H1 (cell line): ENCODE measurements around the gene MYO9B. TPM values are rescaled to one million over a fixed set of nuclear protein-coding genes. Genes with fewer than 3 reads are reported as not detected.

Experiments
- CBX5 ChIP-seq: fragments of 300-800, 300-1000 bp; sonication (generic); IDR thresholded peaks from 2 replicates; pipeline ENCODE4 v1.7.1; 2016; ENCODE audit warnings: antibody characterized with exemption, low read length, low read depth
- GABPA ChIP-seq: IDR thresholded peaks from 2 replicates; pipeline ENCODE4 v1.6.1; 2011; ENCODE audit warnings: mild to moderate bottlenecking, low read length, moderate library complexity, borderline replicate concordance; ENCODE audit not compliant: insufficient read depth
- JUN ChIP-seq: IDR thresholded peaks from 2 replicates; pipeline ENCODE4 v1.6.1; 2011; ENCODE audit warnings: low read depth, mild to moderate bottlenecking, improper control_type of control experiment, low read length
- NRF1 ChIP-seq: IDR thresholded peaks from 2 replicates; pipeline ENCODE4 v1.6.1; 2011; ENCODE audit warnings: mild to moderate bottlenecking, low read depth, low read length, improper control_type of control experiment
- SP4 ChIP-seq: IDR thresholded peaks from 2 replicates; pipeline ENCODE4 v1.6.1; 2012; ENCODE audit warnings: low read length, inconsistent platforms
- polyA plus RNA-seq, 7 experiments: library from polyadenylated mRNA; depleted of rRNA in 3 of 7; stranded (reverse) in 5 of 7; unstranded in 2 of 7; fragments of >200 nt in 5 of 7; fragments of 200-250 nt in 2 of 7; gene quantifications; 1 replicate in 5 of 7; 2 replicates in 1 of 7; 4 replicates in 1 of 7; pipeline versions ENCODE4 v1.2.1 to v1.2.3, GENCODE V29; 2011 to 2013; ENCODE audit warnings: missing spikeins in 2 of 7, mixed read lengths in 2 of 7
- total RNA-seq: library from RNA; stranded (reverse); fragmentation: NEBNext Ultra II Directional; extraction: Animal tissue kit (Norgen Biotek cat#: 25700); gene quantifications from 2 replicates; pipeline ENCODE4 v1.2.1, GENCODE V29; 2021
- TF ChIP-seq, protein P1 (sequence below): IDR thresholded peaks from 2 replicates; pipeline ENCODE4 v1.6.1; 2011; ENCODE audit warnings: low read depth, mild to moderate bottlenecking, low read length; ENCODE audit not compliant: insufficient read depth

The MYO9B gene
- total and polyA plus RNA-seq, 2 of the 8 experiments (the other 6 are each of a cell fraction or from before 2014, with no cell fraction given), result 27.6 to 77.1 TPM

- TF ChIP-seq GABPA (no peak), NRF1 (no peak), SP4 (no peak), CBX5 (no peak), JUN (no peak)
- TF ChIP-seq, protein P1, sequence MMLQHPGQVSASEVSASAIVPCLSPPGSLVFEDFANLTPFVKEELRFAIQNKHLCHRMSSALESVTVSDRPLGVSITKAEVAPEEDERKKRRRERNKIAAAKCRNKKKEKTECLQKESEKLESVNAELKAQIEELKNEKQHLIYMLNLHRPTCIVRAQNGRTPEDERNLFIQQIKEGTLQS, result no peak
Observed at GRCh38 chr19:17027535-17027975, 48.0 kb upstream of the MYO9B start (continued).
